ENCODE results near the gene HIF1A.
"Not testable (repeated sequence)": the region's sequence is repeated elsewhere in the genome, so short reads cannot be mapped to it uniquely, and the experiment has no call there.

Gene HIF1A

DNA sequence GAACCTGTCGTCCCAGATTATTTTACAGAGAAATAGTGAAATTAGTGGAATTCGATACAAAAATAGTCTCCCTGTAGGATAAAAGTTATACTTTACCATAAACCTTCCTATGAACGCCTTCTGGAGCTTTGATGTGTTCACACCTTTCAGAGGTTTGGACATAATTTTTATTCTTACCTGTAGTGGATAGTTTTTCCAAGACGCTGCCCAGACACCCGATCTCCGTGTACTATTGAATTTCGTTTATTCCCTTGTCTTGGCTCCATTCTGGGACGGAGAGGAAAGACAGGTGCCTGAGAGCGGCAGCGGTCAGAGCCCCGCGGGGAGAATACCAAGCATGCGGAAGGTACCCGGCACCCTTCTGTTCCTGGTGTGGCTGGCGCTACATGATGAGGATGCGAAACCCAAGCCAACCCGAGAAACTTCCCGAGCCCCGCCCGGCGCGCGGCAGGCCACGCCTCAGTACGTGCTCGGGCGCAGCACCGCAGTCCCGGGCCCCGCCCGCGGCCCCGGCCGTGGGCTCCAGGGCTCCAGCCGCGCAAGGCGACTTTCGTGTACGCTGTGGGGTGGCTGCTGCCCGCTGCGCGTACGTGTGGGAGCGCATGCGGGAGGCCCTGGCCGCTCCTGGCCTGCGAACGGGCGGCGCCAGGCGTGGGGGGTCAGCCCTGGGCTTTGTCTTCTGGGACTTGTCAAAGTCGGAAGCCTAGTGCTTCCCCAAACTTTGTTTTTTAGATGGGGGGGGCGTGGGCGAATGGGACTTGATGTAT, 55.6 kb downstream of the HIF1A start:
- peak; percentile 61 to 65 for DNase-seq

- no peak for DNase-seq
These were observed 56.2 kb downstream of the HIF1A start for GRCh38 chr14:61751475-61751989.

- no peak for DNase-seq
These were observed 57.3 kb downstream of the HIF1A start for GRCh38 chr14:61752626-61753025.

DNA sequence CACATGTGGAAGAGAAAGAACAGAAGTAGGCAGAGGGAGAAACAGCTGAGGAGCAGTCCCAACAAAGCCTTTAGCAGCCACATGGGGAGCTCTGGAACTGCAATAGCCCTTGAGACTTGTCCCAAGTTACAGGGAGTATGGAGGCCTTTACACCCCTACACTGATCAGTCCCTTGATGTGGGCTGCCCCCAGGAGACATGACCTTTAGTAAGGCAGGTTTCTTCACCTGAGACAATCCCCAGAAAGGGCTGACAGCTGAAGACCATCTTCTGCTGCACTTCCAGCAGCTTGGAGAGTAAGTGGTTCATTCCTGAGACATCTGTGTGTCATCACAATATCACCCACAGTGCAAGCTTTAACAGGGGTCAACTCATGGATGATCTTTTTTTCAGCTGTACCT, 58.3 kb downstream of the HIF1A start:
- DNase-seq = no peak

GRCh38 chr14:61754627-61755381, 59.5 kb downstream of the HIF1A start:
- no peak for DNase-seq

DNA sequence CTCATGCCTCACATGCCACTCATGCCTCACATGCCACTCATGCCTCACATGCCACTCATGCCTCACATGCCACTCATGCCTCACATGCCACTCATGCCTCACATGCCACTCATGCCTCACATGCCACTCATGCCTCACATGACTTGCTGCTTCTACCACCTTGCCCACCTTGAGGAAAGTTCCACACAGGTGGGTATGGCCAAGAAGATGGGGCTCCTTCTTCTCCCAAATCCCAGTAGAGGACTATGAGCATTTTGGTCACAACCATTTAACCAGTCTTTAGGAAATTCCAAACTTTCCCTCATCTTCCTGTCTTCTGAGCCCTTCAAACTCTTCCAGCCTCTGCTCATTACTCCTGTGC, 60.0 kb downstream of the HIF1A start:
- DNase-seq = not testable (repeated sequence)

- DNase-seq = no peak
These were observed 60.8 kb downstream of the HIF1A start for GRCh38 chr14:61756135-61756534.

DNA sequence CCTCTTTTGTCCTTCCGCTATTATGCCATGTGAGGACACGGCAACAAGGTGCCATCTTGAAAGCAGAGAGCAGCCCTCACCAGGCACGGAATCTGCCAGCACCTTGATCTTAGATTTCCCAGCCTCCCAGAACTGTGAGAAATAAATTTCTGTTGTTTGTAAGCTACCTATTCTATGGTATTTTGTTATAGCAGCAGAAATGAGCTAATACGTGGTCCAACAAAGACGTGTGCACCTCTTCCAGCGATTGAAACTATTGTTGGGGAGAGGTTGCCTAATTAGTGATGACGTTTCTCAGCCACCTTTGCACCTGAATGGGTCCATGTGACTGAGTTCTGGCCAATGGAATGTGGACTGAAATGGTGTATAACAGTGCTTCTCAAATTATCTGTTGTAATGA, 64.6 kb downstream of the HIF1A start:
- DNase-seq = no peak

GRCh38 chr14:61761557-61761956, 66.2 kb downstream of the HIF1A start:
- no peak for DNase-seq

- peak; percentile 96 to 97 for DNase-seq
These were observed 66.9 kb downstream of the HIF1A start, which contains the start of gene SNAPC1 for GRCh38 chr14:61761959-61762786. Gene SNAPC1, plus strand, starts transcription at chr14:61762420. Its CDS starts 41 bp downstream, at chr14:61762461.

DNA sequence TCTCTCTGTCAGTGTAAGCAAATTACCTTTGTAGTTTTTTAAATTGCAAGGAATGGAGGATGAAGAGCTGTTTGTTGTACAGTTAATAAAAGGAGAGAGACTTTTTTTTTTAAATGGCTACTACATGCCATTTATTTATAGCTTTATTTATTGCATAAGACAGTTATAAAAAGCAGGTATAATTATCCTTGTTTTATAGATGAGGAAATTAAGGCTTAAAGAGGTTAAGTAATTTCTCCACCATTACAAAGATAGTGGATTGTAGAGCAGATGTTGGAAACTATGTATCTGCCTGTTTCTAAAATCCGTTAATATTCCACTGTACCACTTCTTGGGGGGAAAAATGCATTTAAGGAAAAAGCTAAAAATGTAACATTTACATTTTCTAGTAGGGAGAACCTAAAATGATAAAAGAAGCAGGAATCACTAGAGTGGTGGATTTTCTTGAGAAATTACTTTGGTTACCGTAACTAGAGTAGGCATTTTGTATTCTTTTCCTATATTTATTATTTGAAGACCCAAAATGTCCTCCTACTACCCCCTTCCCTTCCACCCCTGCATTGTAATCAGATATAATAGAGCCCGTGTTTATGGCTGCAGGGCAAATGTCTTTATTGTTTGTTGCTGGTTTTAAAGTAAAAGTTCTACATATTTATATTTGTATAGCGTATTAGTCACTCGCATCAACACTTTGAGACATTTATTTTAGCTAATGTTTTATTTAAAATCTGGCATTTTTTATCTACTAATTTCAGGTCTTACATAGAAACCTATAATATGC, 69.2 kb downstream of the HIF1A start:
- no peak for DNase-seq

- no peak for DNase-seq
These were observed 70.1 kb downstream of the HIF1A start for GRCh38 chr14:61765225-61765943.

- DNase-seq = no peak
These were observed 70.8 kb downstream of the HIF1A start for GRCh38 chr14:61766151-61766550.

DNA sequence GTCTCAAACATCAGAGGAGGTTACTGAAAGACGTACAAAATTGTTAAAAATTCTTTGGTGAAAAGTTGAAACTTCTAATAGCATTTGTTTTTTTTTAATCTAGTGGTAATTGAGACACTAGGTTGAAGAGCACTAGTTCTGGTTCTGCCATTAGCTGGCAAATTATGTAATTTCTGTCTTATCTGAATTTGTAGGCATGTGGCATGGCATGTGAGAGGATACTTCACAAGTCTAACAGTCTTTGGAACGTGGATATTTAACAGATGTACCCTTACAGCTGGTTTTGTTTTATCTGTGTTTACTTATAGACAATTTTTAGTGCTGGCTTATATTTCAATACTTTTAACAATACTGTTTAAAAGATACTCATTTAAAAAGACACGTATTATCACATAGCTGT, 72.9 kb downstream of the HIF1A start:
- DNase-seq = no peak

DNA sequence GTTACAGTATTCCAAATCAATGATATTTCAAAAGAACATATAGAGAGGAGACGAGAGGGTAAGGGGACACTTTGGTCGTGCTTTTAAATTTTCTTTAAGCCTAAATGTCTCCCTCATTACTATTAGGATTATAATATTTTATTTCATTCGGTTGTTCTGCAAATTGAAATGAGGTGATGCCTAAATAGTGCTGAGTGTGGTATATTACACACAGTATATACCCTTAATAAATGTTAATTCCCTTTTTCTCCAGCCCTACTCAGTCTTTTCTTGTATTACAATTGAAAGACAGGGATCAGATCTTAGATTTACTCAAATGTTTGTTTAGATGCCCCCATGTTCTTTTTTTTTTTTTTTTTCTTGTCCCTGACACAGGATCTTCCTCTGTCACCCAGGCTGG, 74.6 kb downstream of the HIF1A start:
- no peak for DNase-seq

GRCh38 chr14:61774861-61775260, 79.5 kb downstream of the HIF1A start:
- no peak for DNase-seq

- DNase-seq = no peak
These were observed 84.8 kb downstream of the HIF1A start for GRCh38 chr14:61780125-61780524.

GRCh38 chr14:61797309-61797708, 102.0 kb downstream of the HIF1A start:
- no peak for DNase-seq

Measured in activated CD4-positive, alpha-beta T cell treated with anti-CD3 and anti-CD28 coated beads, Interleukin-2, amount 50 U/mL, for 4 hours (primary cell).